Activated T-helper 1 cell treated with Interleukin-2 at 50 U/mL for 16 hours (primary cell): ENCODE results near the gene NDOR1.

Source experiments
- DNase-seq: peaks from one replicate; pipeline ENCODE4 v3.0.0-alpha.2; 2020; ENCODE audit warnings: low read depth

The NDOR1 gene

DNA sequence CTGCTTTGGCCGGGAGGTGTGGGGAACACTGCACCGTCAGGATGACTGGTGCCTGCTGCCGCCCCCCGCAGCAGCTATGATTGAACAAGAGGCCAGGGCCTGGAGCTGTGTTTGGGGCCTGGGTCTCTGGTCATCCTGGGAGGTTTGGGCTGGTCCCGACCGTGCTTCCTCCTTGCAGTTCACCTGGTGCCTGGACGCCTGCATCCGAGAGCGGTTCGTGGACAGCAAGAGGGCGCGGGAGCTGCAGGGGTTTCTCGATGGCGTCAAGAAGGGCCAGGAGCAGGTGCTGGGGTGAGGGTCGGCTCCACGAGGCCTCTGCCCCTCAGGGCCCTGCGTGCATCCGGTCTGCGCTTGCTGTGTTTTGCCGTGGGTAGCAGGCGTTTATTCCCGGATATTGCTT lies 58.6 kb downstream of the NDOR1 start:
- no peak for DNase-seq

DNA sequence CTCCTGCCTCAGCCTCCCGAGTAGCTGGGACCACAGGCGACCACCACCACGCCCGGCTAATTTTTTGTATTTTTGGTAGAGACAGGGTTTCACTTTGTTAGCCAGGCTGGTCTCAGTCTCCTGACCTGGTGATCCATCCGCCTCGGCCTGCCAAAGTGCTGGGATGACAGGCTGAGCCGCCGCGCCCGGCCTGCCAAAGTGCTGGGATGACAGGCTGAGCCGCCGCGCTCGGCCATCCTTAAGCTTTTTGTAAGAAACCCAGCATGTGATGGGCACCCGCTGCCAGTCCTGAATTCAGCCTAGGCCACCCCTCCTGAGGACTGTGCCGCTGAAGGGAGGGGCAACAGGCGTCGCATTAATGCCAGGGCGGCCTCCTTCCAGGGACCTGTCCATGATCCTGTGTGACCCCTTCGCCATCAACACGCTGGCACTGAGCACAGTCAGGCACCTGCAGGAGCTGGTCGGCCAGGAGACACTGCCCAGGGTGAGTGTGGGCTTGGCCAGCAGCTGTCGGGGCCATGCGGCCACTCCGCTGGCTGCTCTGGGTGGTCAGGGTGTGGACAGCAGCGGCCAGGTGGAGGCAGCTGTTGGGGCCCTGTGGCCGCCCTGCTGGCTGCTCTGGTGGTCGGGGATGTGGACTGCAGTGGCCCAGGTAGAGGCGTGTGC lies 60.1 kb downstream of the NDOR1 start:
- DNase-seq = no peak

DNA sequence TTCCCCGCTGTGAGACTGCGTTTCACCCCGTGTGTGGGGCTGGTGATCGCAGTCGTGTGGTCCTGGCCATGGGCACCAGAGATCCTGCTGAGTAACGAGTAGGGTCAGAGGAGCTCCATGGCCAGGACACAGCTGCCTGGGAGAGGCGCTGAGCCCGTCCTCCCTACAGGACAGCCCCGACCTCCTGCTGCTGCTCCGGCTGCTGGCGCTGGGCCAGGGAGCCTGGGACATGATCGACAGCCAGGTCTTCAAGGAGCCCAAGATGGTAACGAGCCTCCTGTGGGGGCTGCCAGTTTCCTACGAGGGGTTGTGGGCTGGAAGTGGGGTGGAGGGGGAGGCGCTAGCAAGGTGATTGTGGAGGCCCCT lies 60.6 kb downstream of the NDOR1 start:
- no peak for DNase-seq
